Upper lobe of left lung (tissue), 4 donors: Measurements from ENCODE around the gene JARID2.

ENCODE experiments used
- EP300 ChIP-seq, 4 donors: sonication (generic); formaldehyde crosslinking; IDR thresholded peaks; one replicate each; pipeline ENCODE4 v1.5.1; 2017; ENCODE audit warnings: antibody characterized with exemption in 4 of 4, control low read depth in 2 of 4
- POLR2A ChIP-seq, 4 donors: fragments of 450-650 bp; IDR thresholded peaks; one replicate each; pipeline ENCODE4 v1.5.1; 2016 to 2017; ENCODE audit warnings: antibody characterized with exemption in 4 of 4, mild to moderate bottlenecking in 2 of 4
- TF ChIP-seq, protein P1 (sequence below), 6 experiments: fragments of 450-650 bp in 4 of 6; fragments of 200-600 bp in 2 of 6; sonication (generic) in 2 of 6; IDR thresholded peaks; one replicate each; pipeline ENCODE4 v1.5.1; 2016 to 2019; ENCODE audit warnings: antibody characterized with exemption in 6 of 6

GRCh38 chr6:15346315-15346714 lies 100.4 kb downstream of the JARID2 start:
- TF ChIP-seq, protein P1, sequence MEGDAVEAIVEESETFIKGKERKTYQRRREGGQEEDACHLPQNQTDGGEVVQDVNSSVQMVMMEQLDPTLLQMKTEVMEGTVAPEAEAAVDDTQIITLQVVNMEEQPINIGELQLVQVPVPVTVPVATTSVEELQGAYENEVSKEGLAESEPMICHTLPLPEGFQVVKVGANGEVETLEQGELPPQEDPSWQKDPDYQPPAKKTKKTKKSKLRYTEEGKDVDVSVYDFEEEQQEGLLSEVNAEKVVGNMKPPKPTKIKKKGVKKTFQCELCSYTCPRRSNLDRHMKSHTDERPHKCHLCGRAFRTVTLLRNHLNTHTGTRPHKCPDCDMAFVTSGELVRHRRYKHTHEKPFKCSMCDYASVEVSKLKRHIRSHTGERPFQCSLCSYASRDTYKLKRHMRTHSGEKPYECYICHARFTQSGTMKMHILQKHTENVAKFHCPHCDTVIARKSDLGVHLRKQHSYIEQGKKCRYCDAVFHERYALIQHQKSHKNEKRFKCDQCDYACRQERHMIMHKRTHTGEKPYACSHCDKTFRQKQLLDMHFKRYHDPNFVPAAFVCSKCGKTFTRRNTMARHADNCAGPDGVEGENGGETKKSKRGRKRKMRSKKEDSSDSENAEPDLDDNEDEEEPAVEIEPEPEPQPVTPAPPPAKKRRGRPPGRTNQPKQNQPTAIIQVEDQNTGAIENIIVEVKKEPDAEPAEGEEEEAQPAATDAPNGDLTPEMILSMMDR (IDR thresholded peaks at IDR 0.05) = no peak
- no peak for TF ChIP-seq EP300 (IDR thresholded peaks at IDR 0.05)
- TF ChIP-seq POLR2A (IDR thresholded peaks at IDR 0.05) = no peak
